Bronchial epithelial cell (primary cell): Measurements from ENCODE around the gene NLGN1. TPM values are rescaled to one million over a fixed set of nuclear protein-coding genes. Genes with fewer than 3 reads are reported as not detected.

Experiments used
- DNase-seq: peaks from one replicate; pipeline ENCODE4 v3.0.0-alpha.2; 2010; ENCODE audit warnings: low read depth
- FAIRE-seq: peaks from 2 replicates; lab custom pipeline; 2011; peaks lifted over from hg19 to GRCh38; lab: Jason Lieb, UNC
- H3K27me3 ChIP-seq: 2 replicates; pipeline ENCODE4 v1.5.1; 2011; ENCODE audit warnings: low read length; ENCODE audit not compliant: control insufficient read depth, insufficient read depth
- H3K36me3 ChIP-seq: 2 replicates; pipeline ENCODE4 v1.5.1; 2011; ENCODE audit warnings: low read length; ENCODE audit not compliant: control insufficient read depth, insufficient read depth
- H3K4me3 ChIP-seq: 2 replicates; pipeline ENCODE4 v1.5.1; 2011; ENCODE audit warnings: mild to moderate bottlenecking, low read depth, low read length, control low read depth
- CTCF ChIP-seq: IDR thresholded peaks from 2 replicates; pipeline ENCODE4 v1.5.1; 2011; ENCODE audit warnings: mild to moderate bottlenecking, moderate library complexity, low read length, control low read depth, inconsistent platforms; ENCODE audit not compliant: insufficient read depth, severe bottlenecking
- total RNA-seq: library from RNA; depleted of rRNA; stranded (reverse); fragments of >200 nt; gene quantifications from 2 replicates; pipeline ENCODE4 v1.2.1, GENCODE V29; 2014

NLGN1 gene
- total RNA-seq, 1 donor from 2014 or later: under 0.01 TPM

- H3K27me3 ChIP-seq: no peaks in the 10 kb centered on the region
- FAIRE-seq (no peak), DNase-seq (no peak)
- no peak for TF ChIP-seq CTCF
- no peak overlapping the region for H3K4me3 ChIP-seq
- H3K36me3 ChIP-seq: no peaks in the 10 kb centered on the region
Observed at GRCh38 chr3:174215456-174215855, 817.9 kb downstream of the NLGN1 start.

- FAIRE-seq: no peak
Observed at GRCh38 chr3:174216019-174216418, 818.5 kb downstream of the NLGN1 start.

DNA sequence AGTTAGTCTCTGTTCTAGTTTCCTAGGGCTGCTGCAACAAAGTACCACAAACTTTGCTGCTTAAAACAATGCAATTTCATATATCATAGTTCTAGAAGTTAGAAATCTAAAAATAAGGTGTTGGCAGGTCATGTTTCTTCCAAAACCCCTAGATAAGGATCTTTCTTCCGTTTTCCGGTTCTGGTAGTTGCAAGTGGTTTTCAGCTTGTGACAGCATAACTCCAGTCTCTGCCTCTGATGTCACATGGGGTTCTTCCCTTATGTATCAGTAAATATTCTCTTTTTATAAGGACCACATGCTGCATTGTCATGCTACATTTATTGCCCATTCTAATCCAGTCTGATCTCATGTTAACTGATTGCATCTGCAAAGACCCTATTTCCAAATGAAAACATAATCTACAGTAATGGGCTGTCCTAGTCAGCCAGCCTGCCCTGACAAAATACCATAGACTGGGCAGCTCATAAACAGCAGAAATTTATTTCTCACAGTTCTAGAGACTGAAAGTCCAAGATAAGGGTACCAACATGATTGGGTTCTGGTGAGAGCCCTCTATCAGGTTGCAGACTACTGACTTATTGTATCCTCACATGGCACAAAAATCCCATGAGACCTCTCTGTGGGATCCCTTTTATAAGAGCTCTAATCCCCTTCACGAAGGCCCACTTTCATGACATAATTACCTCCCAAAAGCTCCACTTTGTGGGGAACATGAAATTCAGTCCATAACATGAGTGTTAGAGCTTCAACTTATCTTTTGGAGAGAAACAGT, 819.6 kb downstream of the NLGN1 start:
- Histone ChIP-seq H3K36me3 (no peaks in the 10 kb centered on the region), H3K27me3 (no peaks in the 10 kb centered on the region), H3K4me3 (no peak overlapping the region)
- no peak for DNase-seq
- no peak for FAIRE-seq
- no peak for TF ChIP-seq CTCF

More at GRCh38 chr3:174216019-174216418, 818.5 kb downstream of the NLGN1 start:
- no peak for TF ChIP-seq CTCF
- Histone ChIP-seq H3K4me3 (no peak overlapping the region), H3K36me3 (no peaks in the 10 kb centered on the region), H3K27me3 (no peaks in the 10 kb centered on the region)
- no peak for DNase-seq

GRCh38 chr3:174218016-174218415, 820.5 kb downstream of the NLGN1 start:
- no peaks in the 10 kb centered on the region for H3K36me3 ChIP-seq
- FAIRE-seq (no peak), DNase-seq (peak; percentile 41)
- H3K4me3 ChIP-seq: no peak overlapping the region
- no peak for TF ChIP-seq CTCF
- H3K27me3 ChIP-seq: no peaks in the 10 kb centered on the region

DNA sequence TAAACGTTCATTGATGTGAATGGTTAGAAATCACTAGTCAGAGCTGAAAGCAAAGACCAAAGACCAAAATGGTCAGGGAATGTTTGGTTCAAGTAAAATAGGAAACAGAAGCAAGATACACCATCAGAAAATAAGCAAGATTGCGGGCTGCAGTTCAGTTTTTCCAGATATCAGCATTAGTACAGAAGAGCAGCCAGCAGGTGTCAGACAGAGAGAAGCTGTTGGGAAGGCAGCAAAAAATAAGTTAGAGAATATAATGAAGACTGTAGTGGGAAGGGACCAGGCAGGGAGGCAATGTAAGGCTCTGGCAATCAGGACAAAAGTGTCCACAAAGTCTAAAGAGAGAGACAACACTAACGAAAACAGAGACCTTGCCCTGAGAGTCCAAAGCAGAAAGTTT, 822.2 kb downstream of the NLGN1 start:
- no peaks in the 10 kb centered on the region for H3K27me3 ChIP-seq
- no peaks in the 10 kb centered on the region for H3K36me3 ChIP-seq
- TF ChIP-seq CTCF: no peak
- H3K4me3 ChIP-seq: no peak overlapping the region
- DNase-seq (no peak), FAIRE-seq (no peak)
